GM18517 (cell line): ENCODE data around the gene KITLG.
"Not testable (repeated sequence)": the region's sequence is repeated elsewhere in the genome, so short reads cannot be mapped to it uniquely, and the experiment has no call there.

Source experiments
- ATAC-seq: cut with Tn5 transposase; IDR thresholded peaks from one replicate; pipeline ENCODE4 v1.9.1; 2021; ENCODE audit warnings: mild to moderate bottlenecking, moderate library complexity; ENCODE audit not compliant: unreplicated experiment

KITLG gene

DNA sequence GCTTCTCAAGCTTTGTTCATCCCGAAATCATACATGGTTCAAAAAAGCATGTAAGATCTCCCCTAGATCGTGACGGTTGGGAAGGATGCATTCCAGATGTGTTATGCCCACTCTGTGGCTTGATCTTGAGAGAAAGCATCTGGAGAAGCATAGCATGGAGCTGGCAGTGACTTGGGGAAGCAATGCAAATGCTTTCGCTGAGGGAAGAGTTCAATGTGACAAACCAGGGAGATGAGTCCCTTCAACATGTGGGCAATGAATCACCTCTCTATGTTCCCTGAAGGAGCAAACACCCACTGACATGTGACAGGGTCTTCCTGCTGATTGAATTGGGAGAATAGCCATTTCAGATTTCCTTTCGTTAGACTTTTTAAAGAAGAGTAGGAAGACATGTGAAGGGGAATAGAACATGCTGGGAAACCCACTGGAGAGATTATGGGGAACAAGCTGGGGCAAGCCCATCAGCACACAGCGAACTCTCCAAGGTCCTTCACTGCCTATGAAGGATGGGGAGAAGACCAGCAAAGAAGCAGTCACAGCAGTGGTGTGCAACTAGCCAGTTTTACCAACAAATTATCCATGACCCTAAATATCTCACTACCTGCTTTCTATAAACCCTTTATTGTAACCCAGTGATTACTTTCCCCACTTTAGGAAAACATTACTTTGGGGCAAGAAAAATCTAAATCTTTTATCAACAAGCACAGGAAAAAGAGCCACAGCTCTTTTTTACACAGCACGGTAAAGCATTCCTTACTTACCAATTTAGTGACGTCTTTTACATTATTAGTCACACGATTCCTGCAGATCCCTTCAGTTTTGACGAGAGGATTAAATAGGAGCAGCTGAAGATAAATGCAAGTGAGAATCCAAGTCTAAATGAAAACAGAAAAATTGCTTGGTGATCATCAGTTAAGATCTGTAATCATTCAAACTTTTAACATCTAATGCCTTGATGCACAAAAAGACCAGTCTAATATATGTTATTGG lies 35.0 kb downstream of the KITLG start:
- ATAC-seq, result no peak

DNA sequence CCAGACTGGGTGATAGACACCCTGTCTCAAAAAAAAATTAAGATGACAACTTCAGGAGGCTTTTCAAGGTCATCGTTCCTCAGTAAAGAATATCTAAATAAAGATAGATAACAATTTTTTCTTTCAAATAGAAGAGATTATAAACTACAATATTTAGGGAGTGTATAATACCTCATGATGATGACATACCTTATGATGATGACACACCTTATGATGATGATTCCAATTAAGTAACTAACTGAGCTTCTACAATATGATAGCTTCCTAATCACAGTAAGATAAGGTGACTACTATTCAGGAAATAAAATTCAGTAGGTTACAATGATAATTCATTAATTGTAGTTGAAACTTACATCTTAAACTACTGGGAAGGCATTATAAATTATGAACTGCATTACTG lies 40.4 kb downstream of the KITLG start:
- no peak for ATAC-seq

DNA sequence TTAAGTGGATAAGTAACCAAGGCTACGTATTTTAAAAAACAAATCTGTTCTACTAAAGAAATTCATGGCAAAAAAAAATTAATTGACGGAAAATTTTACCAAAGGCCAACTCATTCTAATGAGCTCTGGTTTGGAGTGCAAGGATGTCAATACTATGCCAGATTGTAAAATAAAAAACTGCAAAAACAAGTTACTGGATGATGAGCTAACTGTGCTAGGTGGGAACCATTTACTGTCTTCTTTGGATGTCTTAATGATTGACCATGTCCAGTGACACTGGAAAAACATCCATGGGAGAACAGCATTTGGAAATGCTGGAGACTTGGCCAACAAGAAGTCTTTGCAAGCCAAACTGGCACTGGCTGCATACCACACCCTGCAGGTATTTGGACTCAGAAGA lies 41.6 kb downstream of the KITLG start:
- no peak for ATAC-seq

DNA sequence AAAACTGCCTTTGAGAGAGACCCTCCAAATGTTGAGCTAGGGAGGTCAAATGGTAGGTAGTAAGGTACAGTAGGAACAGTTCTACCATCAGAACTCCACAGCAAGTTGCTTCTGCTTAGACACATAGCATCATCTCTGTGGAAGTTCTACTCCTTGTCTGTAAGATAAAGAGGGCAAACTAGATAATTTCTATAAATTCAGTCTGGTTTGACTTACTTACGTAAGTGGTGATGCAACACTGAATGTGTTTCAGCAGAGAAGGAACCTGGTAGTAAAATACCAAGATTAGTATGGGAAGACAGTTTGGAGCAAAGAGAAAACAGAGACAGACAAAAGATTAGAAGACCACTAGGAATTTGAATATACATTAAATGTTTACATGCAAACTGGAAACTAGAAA lies 42.0 kb downstream of the KITLG start:
- ATAC-seq, result no peak

DNA sequence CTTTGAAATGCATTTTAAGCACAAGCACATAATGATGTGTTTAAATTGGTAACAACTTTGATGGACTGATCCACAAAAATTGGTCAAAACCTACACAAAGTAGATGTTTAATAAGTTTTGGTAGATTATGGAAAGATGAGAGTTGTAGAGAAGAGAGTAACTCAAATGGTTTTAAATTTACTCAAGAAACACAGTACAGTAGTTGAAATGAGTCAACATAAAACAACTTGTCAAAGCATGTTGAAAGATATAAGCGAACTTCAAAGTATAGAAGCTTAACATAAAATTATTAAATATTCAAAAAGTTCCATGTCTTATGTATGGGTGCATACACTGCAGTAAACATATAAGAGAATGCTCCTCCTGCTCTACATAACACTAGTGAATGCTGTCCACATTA lies 49.4 kb downstream of the KITLG start:
- ATAC-seq, result no peak

DNA sequence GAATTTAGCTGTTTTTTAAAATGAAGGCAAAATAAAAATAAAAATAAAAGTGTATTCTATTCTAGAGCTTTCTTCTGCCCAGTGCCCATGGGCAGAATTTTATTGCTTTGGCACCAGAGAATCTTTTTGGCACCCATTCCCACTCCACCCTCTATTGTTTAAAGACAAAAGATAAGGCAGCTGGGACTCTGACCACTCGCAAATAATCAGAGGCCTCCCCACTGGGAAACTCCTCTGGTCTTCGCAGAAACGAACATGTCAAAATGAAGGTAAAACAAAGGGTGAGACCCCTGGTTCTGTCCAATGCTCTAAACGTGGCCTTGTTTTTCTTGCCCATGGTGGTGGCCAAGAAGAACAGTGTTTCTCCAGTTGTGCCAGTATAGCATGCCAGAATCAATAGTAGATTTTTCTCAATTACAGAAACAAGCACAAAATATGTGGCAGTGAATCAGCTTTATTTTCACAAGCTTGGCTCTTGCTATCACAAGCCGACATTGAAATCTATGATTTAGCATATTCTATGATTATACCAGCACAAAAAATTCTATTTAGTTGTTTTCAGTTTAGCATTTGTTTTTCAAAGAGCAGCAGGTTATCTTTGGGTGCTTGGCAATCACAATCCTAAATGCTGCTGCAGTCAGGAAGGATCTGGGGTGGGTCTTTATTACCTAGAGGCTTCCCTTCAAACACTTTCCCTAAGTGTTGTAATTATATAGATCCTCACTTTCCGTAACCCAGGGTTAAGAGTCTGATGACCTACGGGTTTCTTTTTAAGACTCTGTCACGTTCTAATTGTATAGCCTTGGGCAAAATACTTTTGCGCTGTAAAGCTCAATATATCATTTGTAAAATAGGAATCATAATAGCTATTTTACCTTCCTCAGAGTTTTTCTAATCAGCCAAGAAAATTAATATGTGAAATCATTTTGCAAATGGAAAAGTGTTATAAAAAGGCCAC lies 50.5 kb downstream of the KITLG start:
- ATAC-seq, result no peak

DNA sequence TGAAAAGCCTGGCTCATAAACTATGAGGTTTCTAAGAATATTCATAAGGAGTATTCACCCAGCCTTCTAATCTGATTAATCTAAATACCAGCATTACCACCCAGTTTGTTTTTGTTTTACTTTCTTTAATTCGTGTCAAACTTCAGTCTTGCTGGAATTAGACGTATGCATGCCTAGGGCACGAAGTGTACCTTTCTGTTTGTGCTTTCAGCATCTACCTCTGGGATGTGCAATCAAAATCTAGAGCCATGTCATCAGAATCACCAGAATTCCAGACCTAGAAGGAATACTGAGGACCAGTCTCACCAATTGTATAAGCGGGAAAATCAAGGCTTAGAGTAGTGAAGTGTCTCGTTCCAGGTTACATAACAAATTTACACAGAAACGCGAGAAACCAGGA lies 57.3 kb downstream of the KITLG start:
- ATAC-seq, result no peak

DNA sequence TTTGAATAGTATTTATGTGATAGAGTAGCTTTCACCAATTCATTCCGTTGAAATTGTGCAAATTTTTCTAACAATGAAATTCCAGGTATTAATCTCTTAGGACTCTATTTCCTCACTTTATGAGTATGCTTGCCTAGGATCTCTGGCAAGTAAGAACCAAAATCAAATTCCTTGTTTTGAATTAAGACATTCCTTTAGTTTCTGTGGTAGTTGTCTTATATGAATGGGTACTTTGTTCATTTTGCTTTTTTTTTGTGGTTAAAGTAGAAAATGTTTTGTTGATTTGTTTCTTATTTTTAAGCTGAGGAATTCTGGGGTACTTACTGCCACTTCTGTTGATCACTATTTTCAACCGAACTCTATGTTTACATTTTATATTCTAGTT lies 59.8 kb downstream of the KITLG start:
- no peak for ATAC-seq

DNA sequence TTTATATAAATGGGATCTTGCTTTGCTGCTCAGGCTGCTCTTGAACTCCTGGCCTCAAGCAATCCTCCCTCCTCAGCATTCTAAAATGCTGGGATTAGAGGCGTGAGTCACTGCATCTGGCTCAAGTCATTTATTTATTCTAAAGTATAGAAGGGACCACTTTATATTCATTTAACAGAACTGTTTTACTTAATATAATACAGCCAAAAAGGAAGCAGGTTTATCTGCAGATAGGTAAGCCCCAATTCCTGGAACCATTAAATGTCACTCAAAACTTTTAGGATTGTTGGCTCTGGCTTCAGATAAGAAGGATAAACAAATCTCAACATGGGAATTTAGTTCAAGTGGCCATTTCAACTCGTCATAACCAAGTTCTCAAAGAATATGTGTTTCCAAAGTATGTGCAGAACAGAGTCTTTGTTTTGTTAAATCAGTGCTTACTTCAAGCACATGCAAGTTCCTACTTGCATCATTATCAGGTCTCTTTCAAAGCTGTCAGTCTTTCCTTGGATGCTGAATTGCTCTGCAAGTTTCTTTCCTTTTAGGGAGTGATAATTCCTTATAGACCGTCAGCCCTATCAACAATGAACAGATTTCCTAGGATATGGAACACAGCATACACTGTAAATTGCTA lies 60.4 kb downstream of the KITLG start:
- ATAC-seq, result no peak

DNA sequence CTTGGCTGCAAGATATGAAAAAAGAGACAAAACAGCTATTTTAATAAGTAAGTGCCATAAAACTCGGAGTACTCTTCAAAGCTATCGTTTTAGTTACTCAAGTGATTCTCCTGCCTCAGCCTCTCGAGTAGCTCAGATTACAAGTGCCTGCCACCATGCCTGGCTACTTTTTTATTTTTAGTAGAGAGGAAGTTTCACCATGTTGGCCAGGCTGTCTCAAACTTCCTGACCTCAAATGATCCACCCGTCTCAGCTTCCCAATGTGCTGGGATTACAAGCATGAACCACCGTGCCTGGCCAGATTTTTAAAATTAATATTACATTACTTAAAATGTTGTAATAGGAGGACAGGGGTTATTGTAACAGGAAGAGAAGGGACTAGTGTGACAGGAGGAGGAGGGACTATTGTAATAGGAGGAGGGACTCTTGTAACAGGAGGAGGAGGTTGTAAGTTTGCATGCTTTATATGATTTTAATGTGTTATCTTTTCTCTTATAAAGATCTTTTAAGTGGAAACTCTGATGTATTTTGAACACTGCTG lies 61.3 kb downstream of the KITLG start:
- ATAC-seq, result no peak

DNA sequence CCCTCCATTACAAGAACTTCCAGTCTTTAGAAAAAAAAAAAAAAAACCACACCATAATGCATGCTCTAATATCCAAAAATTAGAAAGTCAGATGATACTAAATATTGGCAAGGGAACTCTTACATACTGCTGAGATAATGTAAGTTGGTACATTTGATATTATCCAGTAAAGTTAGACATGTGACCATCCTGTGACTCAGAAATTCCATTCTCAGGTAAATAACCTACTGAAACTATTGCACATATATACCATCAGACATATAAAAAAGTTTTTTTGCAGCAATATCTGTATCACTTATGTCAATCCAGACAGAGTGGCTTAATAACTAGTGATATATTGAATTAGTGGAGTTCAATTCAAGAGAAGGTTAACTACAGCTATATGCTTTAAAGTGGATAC lies 63.5 kb downstream of the KITLG start:
- no peak for ATAC-seq

DNA sequence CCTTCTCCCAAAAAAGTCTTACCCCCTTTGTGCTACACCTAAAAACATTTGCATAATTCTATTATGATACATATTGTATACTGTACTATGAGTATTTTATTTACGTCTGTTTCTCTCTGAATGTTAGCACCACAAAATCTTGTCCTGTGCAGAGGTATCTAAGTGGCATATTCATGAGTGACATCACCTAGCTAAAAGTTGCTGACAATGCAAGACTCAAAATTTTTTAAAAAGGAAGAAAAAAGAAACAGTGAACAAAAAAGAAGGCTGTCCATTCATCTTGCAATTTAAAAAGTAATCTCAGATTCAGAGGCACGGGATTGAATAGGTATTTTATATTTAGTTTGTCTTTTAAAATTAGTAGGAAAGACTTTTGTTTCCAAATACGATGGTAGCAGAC lies 69.4 kb downstream of the KITLG start:
- ATAC-seq, result no peak

DNA sequence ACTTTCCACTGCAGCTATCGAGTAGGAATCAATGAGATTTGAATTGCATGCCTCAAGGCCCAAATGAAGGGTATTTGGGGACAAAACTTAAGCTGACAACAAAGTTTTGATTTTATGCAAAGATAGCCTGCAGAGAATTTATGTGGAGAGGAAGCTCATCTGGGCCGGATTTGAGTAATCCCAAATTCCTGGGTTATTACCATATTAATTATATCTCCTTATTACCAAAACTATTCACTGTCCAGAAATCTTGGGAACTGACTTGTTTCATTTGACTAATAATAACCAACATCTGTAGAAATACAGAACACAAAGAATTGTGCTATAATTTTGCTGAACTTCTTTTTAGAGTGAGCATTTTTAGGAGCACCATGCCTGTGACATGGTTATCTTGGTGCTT lies 70.4 kb downstream of the KITLG start:
- ATAC-seq, result no peak

DNA sequence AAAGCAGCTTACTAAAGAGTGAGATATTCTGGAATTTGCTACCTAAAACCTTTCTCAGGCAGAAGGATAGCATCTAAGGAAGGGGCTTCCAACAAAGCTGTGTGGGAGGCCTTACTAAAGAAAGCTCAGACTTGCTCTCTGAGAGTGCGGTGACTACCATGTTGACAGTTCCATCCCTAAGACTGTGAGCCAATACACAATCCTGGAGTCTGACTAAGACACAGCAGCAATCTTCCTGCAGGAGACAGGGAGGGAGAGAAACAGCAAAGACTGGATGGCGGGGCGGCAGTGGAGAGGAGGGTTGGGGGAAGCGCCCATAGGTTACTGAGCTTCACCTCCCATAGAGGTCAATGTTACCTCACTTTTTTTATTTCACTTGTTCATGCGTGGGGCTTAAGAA lies 70.9 kb downstream of the KITLG start:
- ATAC-seq, result no peak

DNA sequence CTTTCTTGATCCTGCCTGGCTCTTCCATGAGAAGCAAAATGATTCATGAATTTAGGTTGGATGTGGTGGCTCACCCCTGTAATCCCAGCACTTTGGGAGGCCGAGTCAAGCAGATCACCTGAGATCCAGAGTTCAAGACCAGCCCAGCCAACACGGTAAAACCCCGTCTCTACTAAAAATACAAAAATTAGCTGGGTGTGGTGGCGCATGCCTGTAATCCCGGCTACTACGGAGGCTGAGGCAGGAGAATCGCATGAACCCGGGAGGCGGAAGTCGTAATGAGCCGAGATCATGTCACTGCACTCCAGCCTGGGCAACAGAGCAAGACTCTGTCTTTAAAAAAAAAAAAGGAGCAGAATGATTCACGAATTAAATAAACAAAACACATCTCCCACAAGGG lies 72.4 kb downstream of the KITLG start:
- not testable (repeated sequence) for ATAC-seq

DNA sequence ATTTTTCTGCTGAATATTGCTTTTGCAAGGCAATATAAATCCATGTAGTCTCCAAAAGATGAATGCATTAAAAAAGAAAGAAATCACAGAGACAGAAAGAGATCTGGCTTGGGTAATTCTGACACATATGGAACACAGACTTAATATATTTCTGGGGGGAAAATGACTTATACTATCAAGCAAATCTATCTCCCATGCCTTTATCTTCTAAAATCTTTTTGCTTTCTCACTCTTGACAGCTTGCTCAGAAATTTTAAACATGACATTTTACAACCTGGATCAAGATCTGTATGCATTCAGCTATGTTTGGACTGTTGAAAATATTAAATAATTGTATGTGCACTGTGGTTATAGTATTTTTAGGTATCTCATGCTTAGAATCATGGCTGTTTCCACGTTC lies 73.0 kb downstream of the KITLG start:
- no peak for ATAC-seq

DNA sequence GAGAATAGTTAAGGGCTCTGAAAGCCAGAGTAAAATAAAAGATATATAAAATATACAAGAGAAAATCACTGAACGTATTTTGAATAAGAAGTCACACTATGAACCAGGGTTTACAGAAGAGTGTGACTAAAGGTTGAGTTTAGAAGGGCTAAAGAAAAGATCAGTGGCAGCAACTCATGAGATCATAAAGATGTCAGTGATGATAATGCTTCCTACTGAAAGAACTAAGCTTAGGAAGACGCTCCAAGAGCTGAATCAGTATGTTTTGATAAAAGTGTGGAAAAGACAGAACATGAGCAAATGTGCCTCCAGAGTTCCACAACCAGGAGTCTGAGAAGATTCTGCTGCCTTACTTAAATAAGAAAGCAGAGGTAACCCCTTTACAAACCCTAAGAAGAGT lies 74.6 kb downstream of the KITLG start:
- ATAC-seq, result no peak

DNA sequence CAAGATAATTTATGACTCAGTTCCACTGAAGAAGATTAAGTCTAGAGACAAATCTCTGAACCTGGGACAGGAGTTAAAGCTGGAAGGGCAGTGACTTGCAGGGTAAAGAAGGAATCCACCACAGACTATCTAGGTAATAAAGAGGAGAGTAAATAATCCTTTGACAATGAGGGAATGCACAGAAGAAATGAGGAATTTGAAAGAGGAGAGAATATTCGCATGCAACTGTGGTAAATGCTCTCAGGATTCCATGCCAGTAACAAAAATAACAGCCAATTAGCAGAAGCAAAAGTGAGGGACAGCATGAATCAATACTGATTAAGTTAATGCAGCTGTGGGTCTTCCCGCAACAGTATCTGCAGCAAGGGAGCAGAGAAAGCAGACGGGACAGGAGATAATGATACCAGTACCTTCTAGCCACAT lies 77.0 kb downstream of the KITLG start:
- ATAC-seq, result no peak

DNA sequence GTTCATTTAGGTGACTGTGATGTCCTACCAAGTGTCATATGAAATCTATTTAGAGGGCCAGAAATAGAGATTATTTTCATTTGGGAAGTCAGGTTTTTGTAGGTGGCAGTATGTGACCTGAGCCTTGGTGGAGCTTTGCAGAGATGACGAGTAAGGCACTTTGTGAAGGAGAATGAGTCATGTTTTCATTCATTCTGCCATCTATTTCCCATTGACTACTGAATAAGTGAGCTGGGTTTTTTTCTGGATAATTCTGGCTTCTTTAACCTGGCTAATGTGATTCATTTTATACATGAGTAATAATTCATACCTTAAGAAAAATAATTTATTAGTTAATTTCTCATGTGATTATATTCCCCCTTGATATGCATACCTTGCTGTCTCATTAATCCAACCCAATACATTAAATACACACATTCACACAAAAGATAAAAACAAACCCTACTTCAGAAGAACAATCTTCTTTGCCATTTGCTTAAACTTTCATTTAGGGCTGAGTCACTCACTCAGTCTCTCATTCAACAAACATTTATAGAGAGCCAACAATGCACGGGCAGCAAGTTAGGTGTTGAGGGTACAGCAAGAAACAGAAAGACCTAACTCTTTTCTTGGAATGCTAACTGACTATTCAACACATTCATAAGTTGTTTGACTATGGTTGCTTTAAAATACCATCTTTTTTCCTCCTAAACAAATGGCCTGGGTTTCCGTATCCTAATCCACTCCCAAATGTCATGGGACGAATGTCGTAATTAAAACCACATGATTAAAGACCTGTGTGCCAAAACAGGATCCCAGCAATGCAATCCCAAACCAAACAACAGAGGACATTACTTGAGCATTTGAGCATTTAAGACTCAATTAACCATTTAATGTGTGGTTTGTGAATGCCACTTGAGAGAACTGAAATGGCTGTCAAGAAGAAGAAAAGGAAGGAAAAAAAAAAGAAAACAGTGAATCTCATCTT lies 78.0 kb downstream of the KITLG start:
- no peak for ATAC-seq

DNA sequence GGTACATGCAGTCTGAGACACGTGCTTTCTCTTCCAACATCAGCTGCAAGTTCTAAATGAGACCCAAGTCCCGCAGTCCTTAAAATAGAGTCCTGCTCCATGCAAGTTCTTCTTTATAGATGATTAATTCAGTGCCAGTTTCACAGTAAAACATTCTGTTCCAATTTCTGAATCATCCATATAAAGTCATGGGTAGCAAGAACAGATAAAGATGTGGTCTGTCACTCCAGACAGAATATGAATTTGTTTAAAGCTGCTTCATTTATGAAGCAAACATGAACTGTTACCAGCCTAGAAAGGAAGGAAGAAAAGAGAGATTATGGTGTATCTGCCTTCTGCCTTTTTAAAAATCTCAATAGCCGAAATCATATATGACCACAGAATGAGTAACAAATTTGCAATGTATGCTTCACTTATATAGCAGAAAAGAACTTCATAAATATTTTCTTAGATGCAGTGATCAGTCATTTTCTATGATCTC lies 83.3 kb downstream of the KITLG start:
- no peak for ATAC-seq
